Measurements from ENCODE around the gene TLN1.
A peak's percentile ranks its signal among the peaks of the same experiment; 100 is the strongest.

DNA sequence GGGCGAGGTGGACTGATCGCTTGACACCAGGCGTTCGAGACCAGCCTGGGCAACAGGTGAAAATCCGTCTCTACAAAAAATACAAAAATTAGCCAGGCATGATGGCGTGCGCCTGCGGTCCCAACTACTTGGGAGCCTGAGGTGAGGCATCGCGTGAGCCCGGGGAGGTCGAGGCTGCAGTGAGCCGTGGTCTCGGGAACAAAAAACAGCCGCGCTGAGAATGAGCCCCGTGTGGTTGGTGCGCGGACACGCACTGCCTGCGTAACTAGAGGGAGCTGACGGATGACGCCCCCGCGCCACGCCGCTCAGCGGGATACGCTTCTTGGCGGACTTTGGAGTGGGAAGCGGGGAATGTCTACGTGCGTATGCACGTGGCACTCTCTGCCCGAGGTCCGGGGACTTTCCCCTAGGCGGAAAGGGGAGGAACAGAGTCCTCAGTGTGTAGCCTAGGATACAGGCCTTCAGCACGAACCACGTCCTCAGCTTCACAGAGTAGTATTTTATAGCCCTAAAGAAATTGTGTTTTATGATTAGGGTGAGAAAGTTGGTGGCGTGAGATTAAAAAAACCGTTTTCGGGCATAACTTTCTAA lies 74.4 kb downstream of the TLN1 start, which contains the start of gene RMRP:
- peak in 6 of 11 experiments; percentile 30 to 52 (median 36) for TF ChIP-seq CTCF (IDR thresholded peaks at IDR 0.05 in 8 of 11, conservative IDR thresholded peaks at IDR 0.05 in 3 of 11)
- TF ChIP-seq POLR2A (IDR thresholded peaks at IDR 0.05): peak in 1 of 3 donors; percentile 71

Data from spleen (tissue), 7 donors.